Stimulated activated naive B cell treated with anti-CD40 and anti-IgM and Interleukin-4, amounts not matched to agents 10 μg/mL and 1 μg/mL and 100 μg/mL, for 72 hours (primary cell): Measurements from ENCODE around the gene NTMT1.
"Not testable (repeated sequence)": the region's sequence is repeated elsewhere in the genome, so short reads cannot be mapped to it uniquely, and the experiment has no call there.

Experiments
- ATAC-seq, 2 donors: fragments of 150-1000 bp; cut with Tn5 transposase; replicated peaks; 2 replicates each; pipeline ENCODE4 v1.10.0; 2021; ENCODE audit warnings: moderate library complexity in 1 of 2
- DNase-seq: peaks from one replicate; pipeline ENCODE4 v3.0.0; 2021
- H3K27ac Mint-ChIP-seq: one replicate; pipeline ENCODE4 v1.8.0; 2022; ENCODE audit warnings: mild to moderate bottlenecking, mixed read lengths
- H3K27me3 Mint-ChIP-seq, 2 donors: one replicate each; pipeline ENCODE4 v1.8.0; 2022; ENCODE audit warnings: mixed read lengths in 2 of 2
- H3K36me3 Mint-ChIP-seq, 2 donors: one replicate each; pipeline ENCODE4 v1.8.0; 2022; ENCODE audit warnings: mixed read lengths in 2 of 2, mild to moderate bottlenecking in 1 of 2
- H3K4me1 Mint-ChIP-seq, 2 donors: one replicate each; pipeline ENCODE4 v1.8.0; 2022; ENCODE audit warnings: mixed read lengths in 2 of 2, mild to moderate bottlenecking in 1 of 2
- H3K4me3 Mint-ChIP-seq, 2 donors: one replicate each; pipeline ENCODE4 v1.8.0; 2022; ENCODE audit warnings: mild to moderate bottlenecking in 2 of 2, mixed read lengths in 2 of 2, moderate library complexity in 1 of 2
- H3K9me3 Mint-ChIP-seq, 2 donors: one replicate each; pipeline ENCODE4 v1.8.0; 2022; ENCODE audit warnings: mixed read lengths in 2 of 2, mild to moderate bottlenecking in 1 of 2

The NTMT1 gene

GRCh38 chr9:129653823-129654553 is 28.0 kb downstream of the NTMT1 start:
- Mint-ChIP-seq H3K36me3 (no peaks in the 10 kb centered on the region), H3K27me3 (peaks cover 0 to 26% of the 10 kb centered on the region in 2 donors), H3K4me1 (no peaks in the 10 kb centered on the region), H3K4me3 (no peak overlapping the region), H3K9me3 (no peaks in the 10 kb centered on the region), H3K27ac (no peak overlapping the region)
- no peak for DNase-seq
- no peak for ATAC-seq

- Mint-ChIP-seq H3K27ac (no peak overlapping the region), H3K9me3 (no peaks in the 10 kb centered on the region), H3K27me3 (peaks cover 3 to 26% of the 10 kb centered on the region in 2 donors), H3K4me1 (no peaks in the 10 kb centered on the region), H3K36me3 (no peaks in the 10 kb centered on the region), H3K4me3 (no peak overlapping the region)
- no peak for DNase-seq
- no peak for ATAC-seq
These were observed 28.6 kb downstream of the NTMT1 start for GRCh38 chr9:129654554-129655040.

GRCh38 chr9:129655154-129655553 is 29.2 kb downstream of the NTMT1 start:
- Mint-ChIP-seq H3K36me3 (no peaks in the 10 kb centered on the region), H3K9me3 (no peaks in the 10 kb centered on the region), H3K4me3 (no peak overlapping the region), H3K27me3 (peaks cover 3 to 27% of the 10 kb centered on the region in 2 donors), H3K27ac (no peak overlapping the region), H3K4me1 (no peaks in the 10 kb centered on the region)
- no peak for DNase-seq
- no peak for ATAC-seq

DNA sequence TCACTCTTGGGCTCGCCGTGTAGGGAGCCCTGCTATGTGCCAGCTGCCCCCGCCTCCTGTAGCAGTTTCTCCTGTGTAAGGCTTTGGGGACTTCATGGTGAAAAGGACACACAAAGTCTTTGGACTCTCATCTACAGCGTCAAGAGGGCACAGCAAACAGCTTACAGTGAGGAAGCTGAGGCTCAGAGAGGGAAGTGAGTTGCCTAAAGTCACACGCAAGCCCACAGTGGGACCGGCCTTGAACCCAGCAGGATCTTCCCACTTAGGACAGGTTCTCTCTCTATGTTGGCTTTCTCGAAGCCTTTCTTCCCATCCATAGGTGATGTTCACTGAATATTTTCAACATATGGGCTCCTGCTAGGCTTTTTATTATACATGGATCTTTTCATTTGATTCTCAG is 29.7 kb downstream of the NTMT1 start:
- no peak for ATAC-seq
- Mint-ChIP-seq H3K27ac (no peak overlapping the region), H3K4me3 (no peak overlapping the region), H3K4me1 (no peaks in the 10 kb centered on the region), H3K27me3 (peaks cover 3 to 24% of the 10 kb centered on the region in 2 donors), H3K36me3 (no peaks in the 10 kb centered on the region), H3K9me3 (no peaks in the 10 kb centered on the region)
- DNase-seq: no peak

DNA sequence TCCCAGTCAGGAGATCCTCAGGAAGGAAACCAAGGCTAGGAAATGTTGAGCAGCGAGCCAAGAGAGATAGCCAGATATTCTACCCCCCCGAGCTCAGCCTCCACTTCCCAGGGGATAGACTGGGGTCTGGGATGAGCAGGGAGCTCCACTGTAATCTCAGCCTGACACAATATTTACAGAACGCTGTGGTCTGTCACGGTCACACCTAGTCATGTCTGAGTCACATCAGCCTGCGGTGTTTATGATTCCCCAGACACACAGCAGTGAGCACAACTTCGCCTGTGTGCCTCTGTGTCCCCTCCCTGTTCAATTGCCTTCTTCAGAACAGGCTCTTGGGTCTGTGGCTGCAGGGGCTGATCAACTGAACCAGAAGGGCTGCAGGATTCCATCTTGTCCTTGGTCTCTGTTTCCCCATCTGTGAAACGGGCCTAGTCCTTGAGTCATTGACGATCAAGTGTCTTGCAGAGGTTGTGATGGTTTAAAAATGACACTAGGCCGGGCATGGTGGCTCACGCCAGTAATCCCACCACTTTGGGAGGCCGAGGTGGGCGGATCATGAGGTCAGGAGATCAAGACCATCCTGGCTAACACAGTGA is 30.9 kb downstream of the NTMT1 start:
- Mint-ChIP-seq H3K27me3 (peaks cover 3 to 29% of the 10 kb centered on the region in 2 donors), H3K9me3 (no peaks in the 10 kb centered on the region), H3K27ac (no peak overlapping the region), H3K4me3 (no peak overlapping the region), H3K4me1 (no peaks in the 10 kb centered on the region), H3K36me3 (no peaks in the 10 kb centered on the region)
- ATAC-seq (no peak), DNase-seq (no peak)

DNA sequence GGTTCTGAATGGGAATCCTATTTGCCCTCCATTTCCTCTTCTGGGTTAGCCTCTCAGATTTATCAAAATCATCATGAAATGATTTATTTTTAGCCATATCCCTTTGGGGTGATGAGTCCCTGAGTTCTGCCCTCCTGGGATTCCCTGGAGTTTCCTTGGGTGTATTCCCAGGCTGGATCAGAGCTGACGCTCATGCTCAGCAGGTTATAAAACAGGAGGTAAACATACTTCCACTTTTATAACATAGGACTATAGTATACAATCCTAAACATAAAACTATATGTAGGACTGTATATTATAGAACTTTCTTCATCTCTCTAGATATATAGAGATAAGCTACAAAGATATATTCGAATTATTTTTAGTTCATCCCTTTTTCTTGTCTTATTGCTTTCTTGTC is 35.1 kb downstream of the NTMT1 start:
- ATAC-seq (no peak), DNase-seq (no peak)
- Mint-ChIP-seq H3K9me3 (no peaks in the 10 kb centered on the region), H3K27ac (no peak overlapping the region), H3K27me3 (peaks cover 18 to 38% of the 10 kb centered on the region in 2 donors), H3K4me1 (peaks cover 5 to 8% of the 10 kb centered on the region in 2 donors), H3K36me3 (no peaks in the 10 kb centered on the region), H3K4me3 (no peak overlapping the region)

- H3K36me3 Mint-ChIP-seq, H3K4me3 Mint-ChIP-seq, DNase-seq, H3K4me1 Mint-ChIP-seq, H3K9me3 Mint-ChIP-seq, H3K27ac Mint-ChIP-seq, ATAC-seq: not testable (repeated sequence)
- peaks cover 19 to 39% of the 10 kb centered on the region in 2 donors for H3K27me3 Mint-ChIP-seq
These were observed 36.3 kb downstream of the NTMT1 start for GRCh38 chr9:129662239-129662638.

- Mint-ChIP-seq H3K9me3 (no peaks in the 10 kb centered on the region), H3K4me3 (peak overlapping the region; percentile 84), H3K27me3 (peaks cover 24 to 61% of the 10 kb centered on the region in 2 donors), H3K4me1 (peaks cover 5 to 8% of the 10 kb centered on the region in 2 donors), H3K36me3 (no peaks in the 10 kb centered on the region), H3K27ac (no peak overlapping the region)
- ATAC-seq (peak; percentile 57 to 67), DNase-seq (no peak)
These were observed 38.9 kb downstream of the NTMT1 start for GRCh38 chr9:129664746-129665388.

- DNase-seq: no peak
- peaks cover 27 to 61% of the 10 kb centered on the region in 2 donors for H3K27me3 Mint-ChIP-seq
- ATAC-seq: peak; percentile 76 to 78
These were observed 39.4 kb downstream of the NTMT1 start, which contains the start of gene PRRX2 for GRCh38 chr9:129665389-129665775. TSS of gene PRRX2 (plus strand) at chr9:129665647. CDS start at chr9:129665868, 221 bp downstream.

DNA sequence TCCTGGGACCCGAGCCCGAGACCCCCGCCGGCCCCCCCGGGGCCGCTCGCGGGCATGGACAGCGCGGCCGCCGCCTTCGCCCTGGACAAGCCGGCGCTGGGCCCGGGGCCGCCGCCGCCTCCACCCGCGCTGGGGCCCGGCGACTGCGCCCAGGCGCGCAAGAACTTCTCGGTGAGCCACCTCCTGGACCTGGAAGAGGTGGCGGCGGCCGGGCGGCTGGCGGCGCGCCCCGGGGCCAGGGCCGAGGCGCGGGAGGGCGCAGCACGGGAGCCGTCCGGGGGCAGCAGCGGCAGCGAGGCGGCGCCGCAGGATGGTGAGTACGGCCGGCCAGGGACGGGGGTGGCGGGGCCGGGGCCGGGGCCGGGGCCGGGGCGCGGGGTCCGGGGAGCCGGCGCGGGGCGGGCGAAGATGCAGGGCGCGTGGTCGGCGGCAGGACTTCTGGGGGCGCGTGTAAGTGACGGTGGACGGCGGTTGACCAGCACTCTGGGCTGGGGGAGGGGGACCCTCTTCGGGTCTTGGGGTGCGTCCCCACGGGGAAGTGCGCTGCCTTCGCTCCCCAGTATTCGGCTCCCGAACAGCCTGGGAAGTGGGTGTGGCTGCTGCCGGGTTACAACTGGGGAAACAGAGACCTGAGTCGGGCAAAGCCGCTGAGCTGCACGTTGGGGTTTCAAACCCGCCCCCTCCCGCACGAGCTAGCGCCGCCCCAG is 40.0 kb downstream of the NTMT1 start:
- peaks cover 27 to 64% of the 10 kb centered on the region in 2 donors for H3K27me3 Mint-ChIP-seq
- ATAC-seq (peak; percentile 11 to 38), DNase-seq (no peak)
- H3K9me3 Mint-ChIP-seq: no peaks in the 10 kb centered on the region
- H3K4me3 Mint-ChIP-seq: no peak overlapping the region
- peaks cover 5 to 8% of the 10 kb centered on the region in 2 donors for H3K4me1 Mint-ChIP-seq
- H3K27ac Mint-ChIP-seq: no peak overlapping the region
- H3K36me3 Mint-ChIP-seq: no peaks in the 10 kb centered on the region

More at GRCh38 chr9:129665389-129665775, 39.4 kb downstream of the NTMT1 start, which contains the start of gene PRRX2:
- Mint-ChIP-seq H3K9me3 (no peaks in the 10 kb centered on the region), H3K4me3 (peak within 1 kb of the TSS; percentile 84), H3K4me1 (peaks cover 5 to 8% of the 10 kb centered on the region in 2 donors), H3K36me3 (no peaks in the 10 kb centered on the region), H3K27ac (peak within 1 kb of the TSS; percentile 51)

- no peaks in the 10 kb centered on the region for H3K9me3 Mint-ChIP-seq
- no peaks in the 10 kb centered on the region for H3K36me3 Mint-ChIP-seq
- H3K27ac Mint-ChIP-seq: no peak overlapping the region
- no peak for DNase-seq
- peak overlapping the region in 1 of 2 donors; percentile 8 for H3K4me3 Mint-ChIP-seq
- peaks cover 27 to 67% of the 10 kb centered on the region in 2 donors for H3K27me3 Mint-ChIP-seq
- H3K4me1 Mint-ChIP-seq: peaks cover 5 to 10% of the 10 kb centered on the region in 2 donors
- ATAC-seq: no peak
These were observed 40.6 kb downstream of the NTMT1 start for GRCh38 chr9:129666575-129666974.

DNA sequence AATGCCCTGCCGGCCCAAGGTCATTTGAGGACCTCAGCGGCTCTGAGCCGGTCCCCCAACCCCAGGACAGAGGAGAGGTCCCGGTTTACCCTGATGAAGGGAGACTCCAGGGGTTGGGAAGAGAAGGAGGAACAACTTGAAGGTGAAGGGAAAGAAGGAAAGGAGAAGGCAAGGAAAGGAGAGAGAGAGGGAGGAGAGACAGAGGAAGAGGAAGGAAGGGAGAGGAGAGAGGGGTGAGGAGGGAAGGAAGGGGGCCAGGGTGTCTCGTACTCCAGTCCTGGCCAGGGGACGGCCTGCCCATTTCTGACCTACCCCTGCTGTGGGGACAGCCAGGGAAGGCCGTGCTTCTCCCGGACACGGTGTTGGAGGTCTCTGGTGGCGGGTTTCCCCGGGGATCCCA is 41.4 kb downstream of the NTMT1 start:
- peaks cover 27 to 72% of the 10 kb centered on the region in 2 donors for H3K27me3 Mint-ChIP-seq
- no peak for DNase-seq
- no peaks in the 10 kb centered on the region for H3K36me3 Mint-ChIP-seq

DNA sequence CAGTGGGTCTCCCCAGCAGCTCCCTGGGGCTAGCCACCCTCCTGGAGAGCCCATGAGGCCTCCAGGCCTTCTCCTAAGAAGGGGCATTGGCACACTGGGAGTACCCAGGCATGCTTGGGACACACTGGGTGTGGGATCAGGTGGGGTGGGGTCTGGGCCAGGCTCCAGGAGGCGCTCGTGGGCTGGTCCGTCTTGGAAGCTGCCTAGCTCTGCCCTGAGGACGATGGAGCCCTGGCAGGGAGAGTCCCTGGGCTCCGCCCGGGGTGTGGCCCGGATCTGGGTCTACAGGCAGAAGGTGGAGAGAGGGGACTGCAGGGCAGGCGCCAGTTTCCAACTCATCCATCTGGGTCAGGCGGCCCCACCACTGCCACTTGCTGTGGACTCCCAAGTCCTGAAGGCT is 41.9 kb downstream of the NTMT1 start:
- no peak for DNase-seq
- peaks cover 5 to 12% of the 10 kb centered on the region in 2 donors for H3K4me1 Mint-ChIP-seq
- no peak overlapping the region for H3K27ac Mint-ChIP-seq
- peaks cover 24 to 72% of the 10 kb centered on the region in 2 donors for H3K27me3 Mint-ChIP-seq
- ATAC-seq: no peak
- no peaks in the 10 kb centered on the region for H3K36me3 Mint-ChIP-seq
- no peak overlapping the region for H3K4me3 Mint-ChIP-seq
- H3K9me3 Mint-ChIP-seq: no peaks in the 10 kb centered on the region

More for the DNA sequence above, 41.4 kb downstream of the NTMT1 start:
- ATAC-seq: no peak
- Mint-ChIP-seq H3K4me3 (no peak overlapping the region), H3K9me3 (no peaks in the 10 kb centered on the region), H3K4me1 (peaks cover 5 to 12% of the 10 kb centered on the region in 2 donors), H3K27ac (no peak overlapping the region)

- DNase-seq: no peak
- Mint-ChIP-seq H3K9me3 (no peaks in the 10 kb centered on the region), H3K4me1 (peaks cover 5 to 12% of the 10 kb centered on the region in 2 donors), H3K4me3 (no peak overlapping the region), H3K27me3 (peaks cover 26 to 82% of the 10 kb centered on the region in 2 donors), H3K27ac (no peak overlapping the region), H3K36me3 (no peaks in the 10 kb centered on the region)
- ATAC-seq: no peak
These were observed 43.3 kb downstream of the NTMT1 start for GRCh38 chr9:129669141-129669718.
